Neural progenitor cell (in vitro differentiated cells): ENCODE data around the gene CYTH3. TPM values are rescaled to one million over a fixed set of nuclear protein-coding genes. Genes with fewer than 3 reads are reported as not detected.

Experiments used
- DNase-seq: peaks from one replicate; pipeline ENCODE4 v3.0.0-alpha.2; 2016; ENCODE audit warnings: low spot score
- H2AFZ ChIP-seq: fragments of 200-600 bp; sonication (generic); replicated peaks from 2 replicates; pipeline ENCODE4 v1.6.1; 2016; ENCODE audit warnings: antibody characterized with exemption
- H3F3A ChIP-seq: fragments of 200-600 bp; sonication (generic); 2 replicates; pipeline ENCODE4 v1.6.1; 2016; ENCODE audit warnings: antibody characterized with exemption, low read depth
- H3K27ac ChIP-seq: fragments of 200-600 bp; sonication (generic); 2 replicates; pipeline ENCODE4 v1.5.1; 2016; ENCODE audit warnings: mild to moderate bottlenecking
- H3K27me3 ChIP-seq: fragments of 200-600 bp; sonication (generic); 2 replicates; pipeline ENCODE4 v1.6.1; 2016; ENCODE audit warnings: mild to moderate bottlenecking, moderate library complexity
- H3K36me3 ChIP-seq: fragments of 200-600 bp; sonication (generic); 2 replicates; pipeline ENCODE4 v1.5.1; 2016
- H3K4me1 ChIP-seq: fragments of 200-600 bp; sonication (generic); 2 replicates; pipeline ENCODE4 v1.6.1; 2016; ENCODE audit warnings: mixed run types
- H3K4me2 ChIP-seq: fragments of 200-600 bp; sonication (generic); 2 replicates; pipeline ENCODE4 v1.6.1; 2016
- H3K4me3 ChIP-seq: fragments of 200-600 bp; sonication (generic); 2 replicates; pipeline ENCODE4 v1.5.1; 2016
- H3K79me2 ChIP-seq: fragments of 200-600 bp; sonication (generic); 2 replicates; pipeline ENCODE4 v1.6.1; 2016; ENCODE audit warnings: low read depth
- H3K9ac ChIP-seq: fragments of 200-600 bp; sonication (generic); 2 replicates; pipeline ENCODE4 v1.6.1; 2016
- H3K9me3 ChIP-seq: fragments of 200-600 bp; sonication (generic); 2 replicates; pipeline ENCODE4 v1.5.1; 2016; ENCODE audit warnings: low read depth
- H4K20me1 ChIP-seq: fragments of 200-600 bp; sonication (generic); 2 replicates; pipeline ENCODE4 v1.6.1; 2016; ENCODE audit warnings: low read depth
- H3K27ac Mint-ChIP-seq: 3 replicates; pipeline ENCODE4 v1.8.0; 2021; ENCODE audit warnings: mixed read lengths
- H3K27me3 Mint-ChIP-seq: 2 replicates; pipeline ENCODE4 v1.8.0; 2022; ENCODE audit warnings: low read depth, mild to moderate bottlenecking, inconsistent platforms, moderate library complexity, mixed read lengths; ENCODE audit not compliant: insufficient read depth
- H3K36me3 Mint-ChIP-seq: 3 replicates; pipeline ENCODE4 v1.8.0; 2021; ENCODE audit warnings: mixed read lengths
- H3K4me1 Mint-ChIP-seq: 3 replicates; pipeline ENCODE4 v1.8.0; 2021; ENCODE audit warnings: mixed read lengths
- H3K4me3 Mint-ChIP-seq: 3 replicates; pipeline ENCODE4 v1.8.0; 2021; ENCODE audit warnings: mild to moderate bottlenecking, moderate library complexity, mixed read lengths
- H3K9me3 Mint-ChIP-seq: 3 replicates; pipeline ENCODE4 v1.8.0; 2020; ENCODE audit warnings: mixed read lengths
- CTCF ChIP-seq: fragments of 200-600 bp; sonication (generic); IDR thresholded peaks from 2 replicates; pipeline ENCODE4 v1.5.1; 2017; ENCODE audit warnings: antibody characterized with exemption, mild to moderate bottlenecking
- EZH2 ChIP-seq: fragments of 200-600 bp; sonication (generic); IDR thresholded peaks from 2 replicates; pipeline ENCODE4 v1.6.1; 2017; ENCODE audit warnings: antibody characterized with exemption, mild to moderate bottlenecking, moderate library complexity
- EZH2phosphoT487 ChIP-seq: fragments of 200-600 bp; sonication (generic); IDR thresholded peaks from 2 replicates; pipeline ENCODE4 v1.6.1; 2017; ENCODE audit warnings: antibody characterized with exemption
- total RNA-seq: library from RNA; depleted of rRNA; stranded (reverse); fragments of >200 nt; gene quantifications from 2 replicates; pipeline ENCODE4 v1.2.3, GENCODE V29; 2015; ENCODE audit warnings: low replicate concordance

The CYTH3 gene
- total RNA-seq, 1 donor from 2014 or later = 10.9 TPM

- H3K9me3 ChIP-seq = no peaks in the 10 kb centered on the region
- no peaks in the 10 kb centered on the region for H3K4me1 Mint-ChIP-seq
- no peak overlapping the region for H3K4me2 ChIP-seq
- peaks cover 9% of the 10 kb centered on the region for H3F3A ChIP-seq
- H3K9ac ChIP-seq = no peak overlapping the region
- H3K36me3 Mint-ChIP-seq = peaks cover 25% of the 10 kb centered on the region
- no peak overlapping the region for H3K4me3 ChIP-seq
- no peaks in the 10 kb centered on the region for H3K27me3 ChIP-seq
- H3K79me2 ChIP-seq = no peaks in the 10 kb centered on the region
- no peak overlapping the region for H3K27ac Mint-ChIP-seq
- no peaks in the 10 kb centered on the region for H3K9me3 Mint-ChIP-seq
- no peak overlapping the region for H3K4me3 Mint-ChIP-seq
- DNase-seq = no peak
- H4K20me1 ChIP-seq = peaks cover 8% of the 10 kb centered on the region
- H3K4me1 ChIP-seq = peaks cover 3% of the 10 kb centered on the region
- H3K36me3 ChIP-seq = peaks cover 2% of the 10 kb centered on the region
- H3K27ac ChIP-seq = no peak overlapping the region
- no peak overlapping the region for H2AFZ ChIP-seq
- TF ChIP-seq CTCF (no peak), EZH2phosphoT487 (no peak), EZH2 (no peak)
- H3K27me3 Mint-ChIP-seq = no peaks in the 10 kb centered on the region
These were observed 116.8 kb downstream of the CYTH3 start for GRCh38 chr7:6155596-6155995.

GRCh38 chr7:6154542-6155404, 117.7 kb downstream of the CYTH3 start:
- Histone ChIP-seq H3K9ac (no peak overlapping the region), H3K27me3 (no peaks in the 10 kb centered on the region), H3K4me3 (no peak overlapping the region), H3K36me3 (no peaks in the 10 kb centered on the region), H3K79me2 (no peaks in the 10 kb centered on the region), H3K4me1 (peaks cover under 1% of the 10 kb centered on the region), H2AFZ (no peak overlapping the region), H3K9me3 (no peaks in the 10 kb centered on the region), H3F3A (peaks cover 3% of the 10 kb centered on the region), H4K20me1 (peaks cover 4% of the 10 kb centered on the region), H3K27ac (no peak overlapping the region), H3K4me2 (no peak overlapping the region)
- H3K4me3 Mint-ChIP-seq = no peak overlapping the region
- TF ChIP-seq CTCF (no peak), EZH2 (no peak), EZH2phosphoT487 (no peak)
- H3K27ac Mint-ChIP-seq = no peak overlapping the region
- H3K27me3 Mint-ChIP-seq = no peaks in the 10 kb centered on the region
- no peak for DNase-seq
- no peaks in the 10 kb centered on the region for H3K9me3 Mint-ChIP-seq
- H3K4me1 Mint-ChIP-seq = no peaks in the 10 kb centered on the region
- H3K36me3 Mint-ChIP-seq = peaks cover 27% of the 10 kb centered on the region

- no peaks in the 10 kb centered on the region for H3K36me3 ChIP-seq
These were observed 118.5 kb downstream of the CYTH3 start for GRCh38 chr7:6153646-6154541.

More at GRCh38 chr7:6153646-6154541, 118.5 kb downstream of the CYTH3 start:
- Mint-ChIP-seq H3K9me3 (no peaks in the 10 kb centered on the region), H3K4me1 (no peaks in the 10 kb centered on the region), H3K27ac (no peak overlapping the region), H3K36me3 (peaks cover 29% of the 10 kb centered on the region), H3K4me3 (no peak overlapping the region), H3K27me3 (peaks cover 3% of the 10 kb centered on the region)
- no peak for DNase-seq
- Histone ChIP-seq H3K27me3 (no peaks in the 10 kb centered on the region), H3K27ac (no peak overlapping the region), H4K20me1 (no peaks in the 10 kb centered on the region), H3K9ac (no peak overlapping the region), H3K4me2 (no peak overlapping the region), H3K4me3 (no peak overlapping the region), H3K9me3 (no peaks in the 10 kb centered on the region), H2AFZ (no peak overlapping the region), H3K79me2 (no peaks in the 10 kb centered on the region), H3F3A (no peaks in the 10 kb centered on the region), H3K4me1 (no peaks in the 10 kb centered on the region)
- TF ChIP-seq EZH2phosphoT487 = no peak
- no peak for TF ChIP-seq CTCF
- TF ChIP-seq EZH2 = no peak
